Measurements from ENCODE around the gene ARHGEF17. TPM values are rescaled to one million over a fixed set of nuclear protein-coding genes. Genes with fewer than 3 reads are reported as not detected.

ARHGEF17 gene
- polyA plus RNA-seq, 1 donor (not counting 4 experiments of a cell fraction or from before 2014, with no cell fraction given): 5.1 TPM

DNA sequence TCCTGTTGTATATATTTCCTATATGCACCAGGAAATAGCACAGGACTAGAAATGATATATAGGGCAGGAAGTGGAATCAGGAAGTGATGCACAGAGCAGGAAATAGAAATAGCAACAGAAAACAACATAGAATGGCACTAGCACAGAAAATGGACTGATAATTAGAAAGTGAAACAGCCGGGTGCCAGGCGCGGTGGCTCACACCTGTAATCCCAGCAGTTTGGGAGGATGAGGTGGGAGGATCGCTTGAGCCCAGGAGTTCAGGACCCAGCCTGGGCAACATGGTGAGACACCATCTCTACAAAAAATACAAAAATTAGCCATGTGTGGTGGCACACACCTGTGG lies 58.2 kb downstream of the ARHGEF17 start:
- no peak overlapping the region for H3K4me2 ChIP-seq (ENCODE audit: control insufficient read depth, extremely low read depth, insufficient read depth, low read depth, low read length)
- FAIRE-seq (no peak), DNase-seq (ENCODE audit: low read depth, low spot score) (no peak)
- TF ChIP-seq CTCF (optimal IDR thresholded peaks at IDR 0.05 in 1 of 3, IDR thresholded peaks at IDR 0.05 in 1 of 3, conservative IDR thresholded peaks at IDR 0.05 in 1 of 3; ENCODE audit: extremely low read depth in 1 of 3, insufficient read depth in 2 of 3, low read length in 3 of 3) (no peak), EZH2 (IDR thresholded peaks at IDR 0.05; ENCODE audit: low read length) (no peak)
- no peaks in the 10 kb centered on the region for H3K79me2 ChIP-seq (ENCODE audit: control insufficient read depth, insufficient read depth, low read length)
- no peak overlapping the region for H3K27ac ChIP-seq (ENCODE audit: control insufficient read depth, insufficient read depth, low read length)
- H3K36me3 ChIP-seq (ENCODE audit: control insufficient read depth in 2 of 2, extremely low read depth in 1 of 2, insufficient read depth in 2 of 2, low read length in 2 of 2): peaks cover 0 to 6% of the 10 kb centered on the region in 2 experiments
- no peak overlapping the region for H3K9ac ChIP-seq (ENCODE audit: control insufficient read depth, extremely low read depth, insufficient read depth, low read length)
- dilution Hi-C loops (cut with MboI; ENCODE audit: extremely low pct_ligation_motif_present, low sequenced_read_pairs): no loop called here
- H3K9me1 ChIP-seq (ENCODE audit: control insufficient read depth, extremely low read depth, insufficient read depth, low read length): no peaks in the 10 kb centered on the region
- no peaks in the 10 kb centered on the region for H3K9me3 ChIP-seq (ENCODE audit: control insufficient read depth, low read depth, low read length)
- H4K20me1 ChIP-seq (ENCODE audit: control insufficient read depth, extremely low read depth, insufficient read depth, low read length): no peaks in the 10 kb centered on the region
- H3K27me3 ChIP-seq (ENCODE audit: control insufficient read depth, extremely low read depth, insufficient read depth, low read length): no peaks in the 10 kb centered on the region
- H3K4me3 ChIP-seq (ENCODE audit: control insufficient read depth in 2 of 3, extremely low read depth in 1 of 3, insufficient read depth in 2 of 3, low read depth in 1 of 3, low read length in 3 of 3): no peak overlapping the region
- no peak overlapping the region for H2AFZ ChIP-seq (ENCODE audit: control insufficient read depth, low read length)
- H3K4me1 ChIP-seq (ENCODE audit: control insufficient read depth, extremely low read depth, insufficient read depth, low read length): no peaks in the 10 kb centered on the region

DNA sequence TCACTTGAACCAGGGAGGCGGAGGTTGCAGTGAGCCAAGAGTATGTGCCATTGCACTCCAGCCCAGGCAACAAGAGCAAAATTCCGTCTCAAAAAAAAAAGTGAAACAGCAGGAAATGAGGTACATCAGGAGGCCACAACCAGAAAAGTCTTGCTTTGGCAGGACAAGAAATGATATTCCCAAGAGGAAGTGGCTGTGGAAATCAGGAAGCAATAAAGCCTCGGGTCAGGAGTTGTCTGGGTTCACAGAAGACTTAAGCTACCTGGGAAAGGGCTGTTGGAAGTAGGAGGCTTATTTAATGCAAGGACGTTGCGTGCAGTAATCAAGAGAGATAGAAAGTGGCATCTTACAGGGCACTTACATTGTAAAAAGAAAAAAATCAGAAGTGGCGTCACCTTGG lies 58.9 kb downstream of the ARHGEF17 start:
- no peak for DNase-seq (ENCODE audit: low read depth, low spot score)
- H3K4me3 ChIP-seq (ENCODE audit: control insufficient read depth in 2 of 3, extremely low read depth in 1 of 3, insufficient read depth in 2 of 3, low read depth in 1 of 3, low read length in 3 of 3): no peak overlapping the region
- H3K27ac ChIP-seq (ENCODE audit: control insufficient read depth, insufficient read depth, low read length): no peak overlapping the region
- no peak for FAIRE-seq
- no peaks in the 10 kb centered on the region for H3K79me2 ChIP-seq (ENCODE audit: control insufficient read depth, insufficient read depth, low read length)
- H3K4me2 ChIP-seq (ENCODE audit: control insufficient read depth, extremely low read depth, insufficient read depth, low read depth, low read length): no peak overlapping the region
- no peak overlapping the region for H2AFZ ChIP-seq (ENCODE audit: control insufficient read depth, low read length)
- peaks cover 0 to 6% of the 10 kb centered on the region in 2 experiments for H3K36me3 ChIP-seq (ENCODE audit: control insufficient read depth in 2 of 2, extremely low read depth in 1 of 2, insufficient read depth in 2 of 2, low read length in 2 of 2)
- H3K4me1 ChIP-seq (ENCODE audit: control insufficient read depth, extremely low read depth, insufficient read depth, low read length): no peaks in the 10 kb centered on the region
- no peaks in the 10 kb centered on the region for H3K27me3 ChIP-seq (ENCODE audit: control insufficient read depth, extremely low read depth, insufficient read depth, low read length)
- H4K20me1 ChIP-seq (ENCODE audit: control insufficient read depth, extremely low read depth, insufficient read depth, low read length): no peaks in the 10 kb centered on the region
- no peak overlapping the region for H3K9ac ChIP-seq (ENCODE audit: control insufficient read depth, extremely low read depth, insufficient read depth, low read length)
- H3K9me1 ChIP-seq (ENCODE audit: control insufficient read depth, extremely low read depth, insufficient read depth, low read length): no peaks in the 10 kb centered on the region
- H3K9me3 ChIP-seq (ENCODE audit: control insufficient read depth, low read depth, low read length): no peaks in the 10 kb centered on the region
- dilution Hi-C loops (cut with MboI; ENCODE audit: extremely low pct_ligation_motif_present, low sequenced_read_pairs): no loop called here
- no peak for TF ChIP-seq CTCF (optimal IDR thresholded peaks at IDR 0.05 in 1 of 3, IDR thresholded peaks at IDR 0.05 in 1 of 3, conservative IDR thresholded peaks at IDR 0.05 in 1 of 3; ENCODE audit: extremely low read depth in 1 of 3, insufficient read depth in 2 of 3, low read length in 3 of 3)
- TF ChIP-seq EZH2 (IDR thresholded peaks at IDR 0.05; ENCODE audit: low read length): no peak

All from keratinocyte (primary cell).